Spinal cord (tissue), 10 donors: ENCODE results near the gene ACKR4. TPM values are rescaled to one million over a fixed set of nuclear protein-coding genes. Genes with fewer than 3 reads are reported as not detected.
A peak's percentile ranks its signal among the peaks of the same experiment; 100 is the strongest.
"Not testable (repeated sequence)": the region's sequence is repeated elsewhere in the genome, so short reads cannot be mapped to it uniquely, and the experiment has no call there.

Experiments used
- DNase-seq, 6 donors: peaks; one replicate each; pipeline versions ENCODE4 v3.0.0 to v3.0.0-alpha.2; 2013 to 2015; ENCODE audit warnings: low spot score in 6 of 6, low read depth in 4 of 6
- H3K27ac ChIP-seq: one replicate; pipeline ENCODE4 v1.5.1; 2013; ENCODE audit warnings: low read depth, low read length, control low read depth
- H3K27me3 ChIP-seq: one replicate; pipeline ENCODE4 v1.6.1; 2013; ENCODE audit warnings: low read length; ENCODE audit not compliant: control insufficient read depth, insufficient read depth
- H3K36me3 ChIP-seq: one replicate; pipeline ENCODE4 v1.6.1; 2013; ENCODE audit warnings: low read length; ENCODE audit not compliant: control insufficient read depth, insufficient read depth
- H3K4me1 ChIP-seq: one replicate; pipeline ENCODE4 v1.6.1; 2013; ENCODE audit warnings: low read length; ENCODE audit not compliant: control insufficient read depth, insufficient read depth
- H3K4me3 ChIP-seq: one replicate; pipeline ENCODE4 v1.5.1; 2013; ENCODE audit warnings: low read depth, low read length, control low read depth
- H3K9me3 ChIP-seq: one replicate; pipeline ENCODE4 v1.6.1; 2013; ENCODE audit warnings: low read length; ENCODE audit not compliant: control insufficient read depth, insufficient read depth
- WGBS: methylation state at CpG from one replicate; pipeline ENCODE4 v1.1.5; 2013; ENCODE audit warnings: missing lambda C conversion rate; ENCODE audit not compliant: insufficient coverage; 5-methylcytosine and 5-hydroxymethylcytosine counted together
- polyA plus RNA-seq, 2 donors: library from polyadenylated mRNA; unstranded; fragments of 120-200 nt; gene quantifications; one replicate each; pipeline ENCODE4 v1.2.1, GENCODE V29; 2013; ENCODE audit not compliant: insufficient read length in 2 of 2
- total RNA-seq, 2 donors: library from RNA; depleted of rRNA in 1 of 2; stranded (reverse); fragments of 120-200 nt in 1 of 2; fragments of >200 nt in 1 of 2; gene quantifications; one replicate each; pipeline versions ENCODE4 v1.2.3 to v1.2.4, GENCODE V29; 2013 to 2014
- donor health status: healthy.

ACKR4 gene
- total and polyA plus RNA-seq, 4 donors = 0.62 to 1.8 (median 0.88) TPM

GRCh38 chr3:132606620-132607019, 9.6 kb downstream of the ACKR4 start:
- H3K4me1 ChIP-seq, H3K9me3 ChIP-seq, H3K4me3 ChIP-seq, DNase-seq, H3K27me3 ChIP-seq, H3K27ac ChIP-seq, H3K36me3 ChIP-seq: not testable (repeated sequence)
- 90% methylated on average over 7 of the region's 8 CpGs for WGBS

GRCh38 chr3:132615301-132615700, 18.2 kb downstream of the ACKR4 start:
- not testable (repeated sequence) for H3K27me3 ChIP-seq, H3K4me1 ChIP-seq, H3K27ac ChIP-seq, H3K36me3 ChIP-seq, H3K9me3 ChIP-seq, H3K4me3 ChIP-seq, DNase-seq
- WGBS = no CpG with 5 or more reads among the region's 3 CpGs

GRCh38 chr3:132615881-132616280, 18.8 kb downstream of the ACKR4 start:
- no peaks in the 10 kb centered on the region for H3K36me3 ChIP-seq
- no CpG with 5 or more reads among the region's 3 CpGs for WGBS

GRCh38 chr3:132616780-132617179, 19.7 kb downstream of the ACKR4 start:
- H3K27me3 ChIP-seq = no peaks in the 10 kb centered on the region
- H3K36me3 ChIP-seq = no peaks in the 10 kb centered on the region
- H3K4me3 ChIP-seq = no peak overlapping the region
- 100% methylated on average over 1 of the region's 1 CpG for WGBS
- H3K9me3 ChIP-seq = no peaks in the 10 kb centered on the region
- H3K27ac ChIP-seq = no peak overlapping the region
- H3K4me1 ChIP-seq = no peaks in the 10 kb centered on the region
- no peak for DNase-seq

More at GRCh38 chr3:132615881-132616280, 18.8 kb downstream of the ACKR4 start:
- Histone ChIP-seq H3K4me1 (no peaks in the 10 kb centered on the region), H3K27me3 (no peaks in the 10 kb centered on the region), H3K27ac (no peak overlapping the region), H3K4me3 (no peak overlapping the region), H3K9me3 (no peaks in the 10 kb centered on the region)
- no peak for DNase-seq

GRCh38 chr3:132622148-132622547, 25.1 kb downstream of the ACKR4 start:
- Histone ChIP-seq H3K36me3 (peaks cover 8% of the 10 kb centered on the region), H3K27me3 (no peaks in the 10 kb centered on the region), H3K4me1 (no peaks in the 10 kb centered on the region), H3K4me3 (no peak overlapping the region), H3K9me3 (no peaks in the 10 kb centered on the region), H3K27ac (no peak overlapping the region)
- no peak for DNase-seq
- WGBS = no CpG with 5 or more reads among the region's 1 CpG

GRCh38 chr3:132622761-132623160, 25.7 kb downstream of the ACKR4 start:
- H3K27ac ChIP-seq = no peak overlapping the region
- peak in 1 of 6 donors; percentile 6 for DNase-seq
- WGBS = no CpG with 5 or more reads among the region's 1 CpG
- no peak overlapping the region for H3K4me3 ChIP-seq
- H3K4me1 ChIP-seq = no peaks in the 10 kb centered on the region
- H3K27me3 ChIP-seq = no peaks in the 10 kb centered on the region
- H3K36me3 ChIP-seq = peaks cover 8% of the 10 kb centered on the region
- no peaks in the 10 kb centered on the region for H3K9me3 ChIP-seq

- Histone ChIP-seq H3K4me1 (no peaks in the 10 kb centered on the region), H3K27me3 (no peaks in the 10 kb centered on the region), H3K27ac (no peak overlapping the region), H3K9me3 (no peaks in the 10 kb centered on the region), H3K4me3 (no peak overlapping the region), H3K36me3 (peaks cover 8% of the 10 kb centered on the region)
- no CpG with 5 or more reads among the region's 1 CpG for WGBS
- no peak for DNase-seq
These were observed 26.6 kb downstream of the ACKR4 start for GRCh38 chr3:132623646-132624045.

- Histone ChIP-seq H3K4me3 (no peak overlapping the region), H3K27me3 (no peaks in the 10 kb centered on the region), H3K4me1 (no peaks in the 10 kb centered on the region), H3K27ac (no peak overlapping the region), H3K36me3 (peaks cover 8% of the 10 kb centered on the region), H3K9me3 (no peaks in the 10 kb centered on the region)
- DNase-seq = no peak
- WGBS = 94% methylated on average over 4 of the region's 7 CpGs
These were observed 27.7 kb downstream of the ACKR4 start for GRCh38 chr3:132624790-132625189.

- no peak for DNase-seq
- H3K27me3 ChIP-seq = no peaks in the 10 kb centered on the region
- H3K9me3 ChIP-seq = no peaks in the 10 kb centered on the region
- peaks cover 8% of the 10 kb centered on the region for H3K36me3 ChIP-seq
- H3K4me3 ChIP-seq = no peak overlapping the region
- WGBS = no CpG with 5 or more reads among the region's 1 CpG
- H3K27ac ChIP-seq = no peak overlapping the region
- no peaks in the 10 kb centered on the region for H3K4me1 ChIP-seq
These were observed 28.5 kb downstream of the ACKR4 start for GRCh38 chr3:132625613-132626012.

- no peak for DNase-seq
- Histone ChIP-seq H3K36me3 (peaks cover 8% of the 10 kb centered on the region), H3K4me3 (no peak overlapping the region), H3K9me3 (no peaks in the 10 kb centered on the region), H3K27me3 (no peaks in the 10 kb centered on the region), H3K27ac (no peak overlapping the region), H3K4me1 (no peaks in the 10 kb centered on the region)
- WGBS = no CpG with 5 or more reads among the region's 6 CpGs
These were observed 29.9 kb downstream of the ACKR4 start for GRCh38 chr3:132626955-132627354.
